HG03175 (cell line): ENCODE results near the gene ITGA1.

ENCODE experiments used
- ATAC-seq: cut with Tn5 transposase; IDR thresholded peaks from one replicate; pipeline ENCODE4 v1.9.1; 2021; ENCODE audit warnings: mild to moderate bottlenecking, moderate library complexity; ENCODE audit not compliant: unreplicated experiment

ITGA1 gene

DNA sequence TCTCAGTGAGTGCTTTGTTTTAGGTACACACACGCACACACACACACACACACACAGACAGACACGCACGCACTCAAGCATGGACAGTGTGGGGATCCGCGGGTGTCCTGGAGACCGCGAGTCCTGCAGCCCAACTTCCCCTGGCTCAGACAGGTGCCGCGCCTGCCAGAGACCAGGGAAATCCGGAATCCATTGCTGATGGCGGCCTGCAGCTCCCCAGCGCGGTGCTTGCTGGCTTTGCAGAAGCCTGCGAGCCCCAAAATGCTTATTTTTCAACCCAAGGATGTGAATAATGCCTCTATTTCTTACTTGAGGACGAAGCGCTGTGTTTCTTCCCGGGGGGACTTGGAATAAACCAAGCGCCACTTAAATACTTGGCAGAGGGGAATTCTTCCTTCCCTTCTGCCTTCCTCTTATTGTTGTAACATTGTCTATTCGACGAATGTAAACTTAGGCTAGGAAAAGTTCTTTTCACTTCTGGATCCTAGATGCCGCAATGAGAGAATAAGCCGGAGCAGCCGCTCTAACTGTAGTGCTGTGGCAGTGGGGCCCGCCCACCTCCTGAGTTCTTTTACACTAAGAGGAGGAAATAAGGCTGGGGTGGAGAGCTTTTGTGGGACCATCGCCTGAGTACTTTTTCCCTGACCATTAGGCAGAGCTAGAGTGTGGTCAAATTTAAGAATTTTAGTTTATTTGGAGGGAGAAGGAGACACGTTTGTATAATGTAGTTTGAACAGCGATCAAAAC is 202.2 kb downstream of the ITGA1 start:
- ATAC-seq, result peak; percentile 23

DNA sequence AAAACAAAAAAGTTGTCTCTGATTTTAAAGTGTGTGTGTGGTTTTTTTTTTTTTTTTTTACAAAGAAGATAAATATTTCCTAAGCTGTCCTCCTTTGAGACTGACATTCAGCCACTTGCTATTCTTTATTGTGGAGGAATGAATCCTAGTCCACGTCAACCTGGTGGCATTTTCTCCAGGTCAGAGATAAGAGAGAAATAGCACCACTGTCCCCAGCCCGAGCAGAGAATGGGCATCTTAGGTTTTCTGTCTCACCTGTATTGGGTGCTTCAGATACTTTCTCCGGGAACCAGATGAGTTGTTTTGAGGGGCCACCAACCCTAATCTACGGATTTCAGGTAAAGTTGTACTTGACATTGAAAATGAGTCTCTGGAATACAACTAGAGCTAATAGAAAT is 202.8 kb downstream of the ITGA1 start:
- no peak for ATAC-seq

DNA sequence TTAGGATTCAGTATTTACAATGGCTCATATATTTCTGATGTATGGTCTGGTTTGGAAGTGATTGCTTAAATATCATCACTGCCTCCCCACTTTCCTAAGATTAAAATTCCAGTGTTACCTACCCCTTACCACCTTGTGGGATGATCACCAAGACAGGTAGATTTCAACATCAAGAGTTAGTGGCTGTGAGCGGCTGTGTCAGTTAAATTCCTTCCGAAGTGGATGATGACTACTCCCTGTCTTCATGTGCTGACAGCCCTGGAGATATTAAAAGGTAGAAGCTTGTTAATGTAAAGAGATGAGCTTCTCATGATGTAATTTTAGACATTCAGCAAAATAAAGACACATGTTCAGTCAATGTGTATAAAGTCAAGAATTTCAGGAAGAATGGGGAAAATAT is 205.7 kb downstream of the ITGA1 start:
- ATAC-seq, result no peak

DNA sequence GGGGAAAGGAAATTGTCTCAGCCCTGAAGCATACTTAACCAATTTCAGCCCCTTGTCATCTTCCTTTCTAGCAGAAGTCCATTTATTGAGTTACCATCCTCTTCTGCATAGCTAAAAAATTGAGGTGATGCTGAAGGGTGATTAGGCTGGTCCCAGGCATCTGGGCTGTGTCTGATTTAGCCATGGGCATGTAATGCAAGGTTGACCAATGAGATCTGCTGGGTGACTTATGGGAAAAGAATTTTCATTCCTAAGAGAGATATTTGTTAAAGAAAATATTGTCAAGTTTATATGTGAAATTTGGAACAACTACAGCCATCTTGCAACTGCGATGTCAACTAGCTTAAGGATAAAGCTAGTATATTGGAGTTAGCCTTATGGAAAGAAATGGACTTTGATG is 206.6 kb downstream of the ITGA1 start:
- ATAC-seq, result no peak

DNA sequence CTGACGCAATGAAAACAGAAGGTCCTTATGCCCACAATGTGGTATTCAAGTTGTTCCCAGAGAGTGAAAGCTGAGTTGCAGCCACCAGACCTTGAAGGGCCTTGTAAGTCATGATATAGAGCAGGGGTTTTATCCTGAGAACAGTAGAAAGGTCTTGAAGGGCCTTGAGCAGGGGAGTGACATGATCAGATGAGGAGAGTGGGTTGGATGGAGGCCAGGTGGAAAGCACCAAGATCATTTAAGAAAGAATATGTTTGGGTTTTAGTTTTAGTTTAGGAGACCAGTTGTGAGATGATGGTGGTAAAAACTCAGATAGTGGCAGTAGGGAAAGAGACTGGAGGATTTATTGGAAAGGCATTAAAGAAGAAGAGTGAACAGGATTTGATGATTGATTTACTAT is 207.4 kb downstream of the ITGA1 start:
- no peak for ATAC-seq

DNA sequence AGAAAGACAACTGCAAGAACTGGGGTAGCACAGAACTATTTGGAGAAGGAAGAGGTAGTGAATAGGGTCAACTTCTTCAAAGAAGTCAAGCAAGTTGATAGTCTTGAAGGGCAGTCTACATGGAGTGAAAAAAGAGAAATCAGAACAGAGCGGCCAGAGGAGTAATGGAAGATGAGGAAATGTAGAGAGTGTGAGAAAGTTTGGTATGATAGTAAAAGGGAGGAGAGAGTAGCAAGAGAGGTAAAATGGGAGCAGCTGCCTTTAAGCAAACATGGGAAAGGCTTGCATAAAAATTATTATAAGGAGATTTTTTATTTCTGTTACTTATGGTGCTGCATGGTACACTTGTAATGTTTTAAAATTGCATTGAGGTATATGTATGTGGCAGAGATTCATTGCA is 208.2 kb downstream of the ITGA1 start:
- no peak for ATAC-seq

DNA sequence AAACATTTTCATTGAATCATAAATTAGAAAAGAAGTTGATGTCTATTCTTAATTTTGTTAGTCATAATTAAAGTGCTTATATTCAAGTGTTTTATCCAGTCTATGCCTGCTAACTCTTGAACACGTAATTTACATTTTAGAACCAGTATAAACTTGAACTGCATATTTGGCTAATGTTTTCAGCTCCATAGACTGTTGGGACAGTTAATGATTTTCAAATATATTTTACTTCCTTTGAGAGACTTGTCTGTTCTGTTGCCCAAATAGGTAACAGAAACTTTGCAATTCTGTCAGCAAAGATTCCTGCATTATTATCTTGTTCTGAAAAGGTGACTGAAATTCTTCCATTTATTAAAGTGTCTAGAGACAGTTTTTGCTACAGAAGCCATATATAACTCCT is 209.3 kb downstream of the ITGA1 start:
- ATAC-seq, result no peak

DNA sequence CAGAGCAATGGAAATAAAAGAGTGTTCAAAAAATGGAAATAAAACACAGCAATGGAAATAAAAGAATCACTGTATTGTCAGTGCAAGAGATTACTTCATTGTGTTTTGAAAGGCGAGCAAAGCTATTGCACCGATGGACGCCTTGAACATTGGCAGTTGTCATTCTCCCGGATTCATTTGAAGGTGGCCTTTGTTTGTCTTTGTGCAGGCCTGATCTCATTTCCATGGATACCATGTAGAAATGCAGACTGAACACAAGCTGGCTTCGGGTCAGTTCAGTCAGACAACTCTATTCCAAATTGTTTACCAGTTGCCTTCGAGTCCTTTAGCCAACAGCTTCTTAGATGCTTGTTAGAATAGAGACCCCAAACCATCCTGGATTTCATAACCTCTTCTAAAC is 209.7 kb downstream of the ITGA1 start:
- ATAC-seq, result no peak

DNA sequence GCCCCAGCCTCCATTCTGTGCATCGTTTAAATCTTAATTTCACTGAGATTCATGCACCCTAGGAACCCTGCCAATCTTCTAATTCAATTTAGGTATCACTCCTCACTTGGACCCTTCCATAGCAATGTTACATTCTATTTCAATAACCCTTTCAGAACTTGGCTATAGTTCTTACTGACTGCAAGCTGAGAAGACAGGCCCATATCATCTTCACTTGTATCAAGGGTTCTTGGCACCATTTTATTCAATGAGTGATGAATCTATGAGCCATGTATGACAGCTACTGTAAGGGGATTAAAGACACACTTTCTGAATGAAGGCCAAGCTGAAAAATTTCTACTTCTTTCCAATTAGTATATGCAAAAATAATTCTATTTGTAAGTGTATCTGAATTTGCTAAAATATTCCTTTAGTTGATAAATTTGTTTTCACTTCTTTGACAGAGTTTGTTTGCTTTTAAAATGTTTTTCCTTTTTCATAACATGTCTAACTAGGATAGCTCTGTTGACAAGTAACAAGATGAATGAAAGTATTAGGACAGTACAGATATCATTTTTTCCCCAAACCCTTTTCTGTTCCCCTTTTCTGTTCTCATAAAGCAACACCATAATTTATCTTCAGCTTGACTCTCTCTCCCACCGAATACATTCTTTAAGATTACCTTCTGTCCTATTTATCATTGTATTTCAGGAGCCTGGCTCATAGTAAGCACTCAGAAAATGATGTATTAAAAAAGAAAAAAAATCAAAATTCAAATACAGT is 211.0 kb downstream of the ITGA1 start:
- no peak for ATAC-seq

DNA sequence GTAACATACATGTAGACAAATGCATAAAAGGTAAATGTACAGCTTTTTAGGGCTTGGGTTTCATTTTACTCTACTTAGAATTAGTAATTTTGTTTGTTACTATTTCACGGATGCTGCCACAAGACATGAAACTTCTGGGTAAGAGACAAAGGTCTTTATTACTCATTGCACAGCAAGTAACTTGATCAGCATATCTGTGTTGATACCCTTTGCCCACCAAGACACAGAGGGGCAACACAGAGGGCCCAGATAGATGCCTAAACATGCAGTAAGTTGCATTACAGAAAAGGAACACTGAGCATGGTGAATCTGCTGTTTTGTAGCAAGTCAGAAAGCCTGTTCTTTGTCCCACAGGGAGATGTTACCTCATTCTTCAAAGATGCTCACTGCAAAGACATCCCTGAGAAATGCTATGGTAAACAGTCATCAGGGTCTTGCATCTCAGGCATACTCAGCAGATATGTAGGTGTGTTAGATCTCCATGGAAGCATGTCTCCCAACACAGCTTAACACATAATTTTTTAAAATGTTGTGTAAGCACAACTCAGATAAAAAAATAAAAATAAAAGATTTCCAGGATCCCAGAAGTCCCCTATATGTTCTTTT is 211.7 kb downstream of the ITGA1 start:
- ATAC-seq, result peak; percentile 51

DNA sequence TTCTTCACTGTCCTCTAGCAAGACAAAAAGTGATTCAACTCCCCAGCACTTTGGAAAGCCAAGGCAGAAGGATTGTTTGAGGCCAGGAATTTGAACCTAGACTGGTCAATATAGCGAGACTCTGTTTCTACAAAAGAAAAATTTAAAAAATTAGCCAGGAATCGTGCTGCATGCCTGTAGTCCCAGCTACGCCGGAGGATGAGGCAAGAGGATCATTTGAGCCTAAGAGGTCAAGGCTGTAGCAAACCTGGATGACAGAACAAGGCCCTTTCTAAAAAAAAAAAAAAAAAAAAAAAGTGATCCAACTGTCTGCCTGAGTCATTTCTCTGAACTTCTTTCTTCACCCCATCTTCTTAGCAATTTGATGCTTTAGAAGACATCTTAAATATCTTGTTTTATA is 213.8 kb downstream of the ITGA1 start:
- ATAC-seq, result no peak

DNA sequence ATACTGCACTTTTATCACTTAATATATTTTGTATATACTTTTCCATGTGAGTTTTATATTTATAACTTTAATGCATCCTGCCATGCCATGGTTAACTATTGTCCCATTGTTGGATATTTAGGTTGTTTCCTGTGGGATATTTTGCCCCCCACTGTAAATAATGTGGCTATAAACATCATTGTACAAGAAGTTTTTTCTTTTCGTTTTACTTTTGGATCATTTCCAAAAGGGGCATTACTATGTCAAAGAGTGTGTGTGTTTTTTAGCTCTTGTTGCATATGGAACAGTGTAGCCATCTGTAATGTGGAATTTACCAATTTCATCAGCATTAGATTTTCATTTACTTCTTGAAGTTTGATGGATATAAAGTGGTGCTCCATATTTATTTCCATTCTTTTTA is 214.8 kb downstream of the ITGA1 start:
- ATAC-seq, result no peak

DNA sequence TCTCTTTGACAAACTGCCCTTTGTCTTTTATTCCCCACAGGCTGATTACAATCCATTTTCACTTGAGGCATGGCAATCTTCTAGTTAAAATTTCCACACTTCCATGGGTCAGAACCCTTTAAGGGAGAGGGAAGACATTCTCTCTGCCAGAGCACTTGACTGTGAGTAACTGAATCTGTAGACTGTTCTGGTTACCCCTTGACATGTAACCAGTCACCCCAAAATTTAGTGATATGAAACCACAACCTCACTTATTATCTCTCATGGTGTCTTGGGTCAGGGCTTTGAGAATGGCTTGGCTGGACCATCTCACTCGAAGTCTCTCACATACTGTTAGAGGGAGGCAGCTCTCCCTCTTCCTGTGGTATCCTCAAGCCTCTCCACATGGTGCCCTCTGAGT is 215.4 kb downstream of the ITGA1 start:
- ATAC-seq, result no peak

DNA sequence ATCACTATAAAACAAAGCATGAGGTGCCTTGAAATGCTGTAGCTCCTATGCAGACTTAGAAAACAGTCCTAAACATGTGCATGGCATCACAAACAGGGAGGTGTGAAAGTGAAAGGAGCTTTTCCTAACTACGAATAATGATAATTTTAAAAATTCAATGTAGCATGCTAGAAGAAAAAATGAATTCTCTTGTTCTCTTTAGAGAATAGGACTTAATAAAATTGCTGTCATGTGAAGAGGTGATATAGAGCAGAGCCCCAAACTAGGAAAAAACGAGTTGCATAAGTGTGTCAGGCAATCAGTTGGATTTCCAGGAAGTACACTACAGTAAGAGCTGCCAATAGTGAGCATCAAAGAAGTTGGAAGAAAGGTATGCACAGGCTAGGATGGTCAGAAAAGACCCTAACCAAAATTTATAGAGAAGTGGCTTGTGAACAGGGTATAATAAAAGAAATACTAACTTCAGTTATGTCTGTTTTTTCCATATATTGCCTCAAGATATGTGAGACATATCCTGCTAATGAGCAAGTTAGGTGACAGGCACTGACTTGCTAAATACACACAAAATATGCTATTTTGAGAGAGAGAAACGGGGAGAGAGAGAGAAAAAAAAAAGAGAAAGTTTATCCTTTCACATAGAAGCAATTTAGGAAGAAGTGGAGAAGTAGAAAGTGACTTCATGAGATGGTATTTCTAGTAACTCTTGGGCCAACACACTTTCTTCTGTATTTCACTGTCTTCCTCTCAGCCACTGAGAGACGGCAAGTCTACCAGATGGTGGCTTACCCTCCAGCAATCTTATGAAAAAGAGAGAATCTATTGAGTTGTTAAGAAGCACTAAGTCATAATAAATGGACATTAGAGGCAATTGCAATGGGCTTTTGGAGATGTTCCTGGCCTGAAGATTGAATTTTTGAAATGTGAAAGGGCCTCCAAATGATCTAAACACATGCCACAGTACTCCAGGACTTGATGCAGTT is 219.5 kb downstream of the ITGA1 start:
- no peak for ATAC-seq

DNA sequence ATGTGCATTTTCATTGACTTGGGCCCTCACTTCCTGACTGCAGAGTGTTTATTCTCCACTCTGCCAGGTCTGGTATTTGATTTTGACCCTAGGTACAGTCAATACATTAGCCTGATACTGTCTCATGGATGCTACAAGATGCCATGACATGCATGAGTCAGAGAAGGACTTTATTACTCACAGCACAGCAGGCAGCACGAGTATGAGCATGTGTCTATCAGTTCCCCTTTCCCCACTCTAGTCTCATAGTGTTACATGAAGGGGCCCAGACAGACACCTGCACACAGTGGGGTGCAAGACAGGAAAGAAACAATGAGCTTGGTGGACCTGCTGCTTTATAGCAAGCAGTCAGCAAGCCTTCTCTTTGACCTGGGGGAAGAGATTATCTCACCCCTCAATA is 221.0 kb downstream of the ITGA1 start:
- ATAC-seq, result peak; percentile 93
